Panc1 (cell line): ENCODE results near the gene RELA. TPM values are rescaled to one million over a fixed set of nuclear protein-coding genes. Genes with fewer than 3 reads are reported as not detected.

ENCODE experiments used
- ATAC-seq: fragments of 200-7000 bp; cut with Tn5 transposase; 2 replicates; pipeline ENCODE4 v1.9.1; 2020; ENCODE audit warnings: mild to moderate bottlenecking, moderate library complexity
- BruUV-seq: library from RNA; stranded (reverse); fragments of 400-500 nt; replicated peaks from 2 replicates; lab custom pipeline; 2021; lab: Mats Ljungman, UMichigan
- CTCF ChIA-PET: fragments of 300-600 bp; sonication (Branson Sonifier 250); formaldehyde crosslinking; loops from one replicate; lab custom pipeline; 2022; ENCODE audit warnings: antibody characterized with exemption; lab: Charles Lee
- POLR2A ChIA-PET: fragments of 300-600 bp; sonication (Branson Sonifier 250); formaldehyde crosslinking; loops from one replicate; lab custom pipeline; 2022; ENCODE audit warnings: antibody characterized with exemption; lab: Charles Lee
- DNase-seq: peaks from one replicate; pipeline ENCODE4 v3.0.0-alpha.2; 2010; ENCODE audit warnings: low read depth, low spot score
- H3K27ac ChIP-seq: 2 replicates; pipeline ENCODE4 v1.5.1; 2011; ENCODE audit warnings: mild to moderate bottlenecking, low read length, inconsistent platforms
- H3K27me3 ChIP-seq: fragments of 200-500 bp; sonication (Bioruptor generic); 2 replicates; pipeline ENCODE4 v1.6.0; 2014; ENCODE audit warnings: low read length, inconsistent platforms; ENCODE audit not compliant: control insufficient read depth, insufficient read depth
- H3K36me3 ChIP-seq: fragments of 200-500 bp; sonication (Bioruptor generic); 2 replicates; pipeline ENCODE4 v1.5.1; 2014; ENCODE audit warnings: inconsistent platforms, mild to moderate bottlenecking, low read length, moderate library complexity; ENCODE audit not compliant: control insufficient read depth, insufficient read depth
- H3K4me1 ChIP-seq: 2 replicates; pipeline ENCODE4 v1.5.1; 2011; ENCODE audit warnings: inconsistent platforms, mild to moderate bottlenecking, low read length, moderate library complexity; ENCODE audit not compliant: control insufficient read depth, insufficient read depth
- H3K4me3 ChIP-seq, 2 experiments: 2 replicates each; pipeline ENCODE4 v1.5.1; 2011 to 2012; ENCODE audit warnings: low read depth in 2 of 2, low read length in 2 of 2, mild to moderate bottlenecking in 2 of 2, inconsistent platforms in 1 of 2, moderate library complexity in 1 of 2
- H3K9me3 ChIP-seq: fragments of 200-500 bp; sonication (Bioruptor generic); 2 replicates; pipeline ENCODE4 v1.5.1; 2014; ENCODE audit warnings: low read depth, mild to moderate bottlenecking, inconsistent platforms, low read length, moderate library complexity; ENCODE audit not compliant: control insufficient read depth, insufficient read depth
- CTCF ChIP-seq: fragments of 450-650 bp; IDR thresholded peaks from 2 replicates; pipeline ENCODE4 v1.5.1; 2017; ENCODE audit warnings: mild to moderate bottlenecking
- POLR2AphosphoS5 ChIP-seq: IDR thresholded peaks from 2 replicates; pipeline ENCODE4 v1.6.1; 2012; ENCODE audit warnings: mild to moderate bottlenecking, low read depth, low read length, moderate library complexity
- REST ChIP-seq, 2 experiments: IDR thresholded peaks; 2 replicates each; pipeline ENCODE4 v1.6.1; 2011 to 2012; ENCODE audit warnings: low read depth in 2 of 2, control low read depth in 1 of 2, low read length in 1 of 2, mild to moderate bottlenecking in 1 of 2, moderate library complexity in 1 of 2; ENCODE audit not compliant: insufficient read depth in 1 of 2
- SIN3A ChIP-seq: IDR thresholded peaks from 2 replicates; pipeline ENCODE4 v1.6.1; 2012; ENCODE audit warnings: low read depth, mild to moderate bottlenecking, low read length, moderate library complexity, borderline replicate concordance; ENCODE audit not compliant: insufficient read depth
- TCF7L2 ChIP-seq: IDR thresholded peaks from 2 replicates; pipeline ENCODE4 v1.6.1; 2011; ENCODE audit warnings: mild to moderate bottlenecking, low read depth, low read length, inconsistent platforms
- in situ Hi-C: cut with HindIII; loops from 2 replicates; pipeline ENCODE4 v1.10.0; 2016; ENCODE audit warnings: low sequenced_read_pairs, low pct_unique_long_range_greater_than_20kb
- intact Hi-C: fragments of 100-400 bp; cut with micrococcal nuclease; formaldehyde crosslinking; loops from one replicate; pipeline ENCODE4 v1.10.0; 2022; ENCODE audit not compliant: unreplicated experiment
- total RNA-seq: library from RNA; stranded (reverse); gene quantifications from one replicate; pipeline ENCODE4 v1.2.1, GENCODE V29; 2021; ENCODE audit not compliant: unreplicated experiment

The RELA gene
- total RNA-seq, 1 experiment from 2014 or later, result 141 TPM

GRCh38 chr11:65633390-65634108, 29.2 kb downstream of the RELA start:
- in situ Hi-C loops, result no loop called here
- Histone ChIP-seq H3K4me3 (no peak overlapping the region), H3K27me3 (no peaks in the 10 kb centered on the region), H3K27ac (no peak overlapping the region), H3K36me3 (peaks cover 11% of the 10 kb centered on the region), H3K4me1 (peaks cover 13% of the 10 kb centered on the region), H3K9me3 (no peaks in the 10 kb centered on the region)
- BruUV-seq, result no TSS peak
- POLR2A ChIA-PET, result interaction anchor here (1.2 kb wide), 1 partner anchor 18 kb away, joined by 3 read pairs; no protein-coding TSS in a partner anchor
- no peak for DNase-seq
- CTCF ChIA-PET, result no interaction called here
- ATAC-seq, result no peak
- intact Hi-C loops, result loop anchor here (10.0 kb wide), 1 partner anchor 71 kb away; no protein-coding TSS in a partner anchor
- no peak for TF ChIP-seq POLR2AphosphoS5

GRCh38 chr11:65630215-65630614, 32.5 kb downstream of the RELA start:
- Histone ChIP-seq H3K4me3 (no peak overlapping the region), H3K4me1 (no peaks in the 10 kb centered on the region), H3K9me3 (no peaks in the 10 kb centered on the region), H3K27me3 (no peaks in the 10 kb centered on the region), H3K27ac (no peak overlapping the region), H3K36me3 (peaks cover 22% of the 10 kb centered on the region)
- DNase-seq, result no peak
- in situ Hi-C loops (no loop called here), intact Hi-C loops (loop anchor here (10.0 kb wide), 1 partner anchor 75 kb away; no protein-coding TSS in a partner anchor)
- no peak for TF ChIP-seq REST (IDR thresholded peaks at IDR 0.05; ENCODE audit: insufficient read depth in 1 of 2, low read depth in 2 of 2, low read length in 1 of 2)
- no peak for ATAC-seq
- BruUV-seq, result no TSS peak
- POLR2A ChIA-PET, result no interaction called here
- CTCF ChIA-PET, result no interaction called here

GRCh38 chr11:65629579-65629978, 33.1 kb downstream of the RELA start:
- CTCF ChIA-PET, result no interaction called here
- Histone ChIP-seq H3K4me3 (no peak overlapping the region), H3K4me1 (no peaks in the 10 kb centered on the region), H3K36me3 (peaks cover 18% of the 10 kb centered on the region), H3K9me3 (no peaks in the 10 kb centered on the region), H3K27me3 (no peaks in the 10 kb centered on the region), H3K27ac (no peak overlapping the region)
- no peak for ATAC-seq
- TF ChIP-seq CTCF (no peak), REST (IDR thresholded peaks at IDR 0.05; ENCODE audit: insufficient read depth in 1 of 2, low read depth in 2 of 2, low read length in 1 of 2) (no peak), SIN3A (no peak), POLR2AphosphoS5 (no peak), TCF7L2 (no peak)
- BruUV-seq, result no TSS peak
- in situ Hi-C loops, result no loop called here
- no peak for DNase-seq
- POLR2A ChIA-PET, result no interaction called here
- intact Hi-C loops, result no loop called here
